ENCODE results near the gene DUSP18. TPM values are rescaled to one million over a fixed set of nuclear protein-coding genes. Genes with fewer than 3 reads are reported as not detected.
A peak's percentile ranks its signal among the peaks of the same experiment; 100 is the strongest.

The DUSP18 gene
- total and polyA plus RNA-seq, 9 of the 15 experiments (the other 6 are each of a cell fraction or from before 2014, with no cell fraction given) = 1.00 to 3.7 (median 1.5) TPM

DNA sequence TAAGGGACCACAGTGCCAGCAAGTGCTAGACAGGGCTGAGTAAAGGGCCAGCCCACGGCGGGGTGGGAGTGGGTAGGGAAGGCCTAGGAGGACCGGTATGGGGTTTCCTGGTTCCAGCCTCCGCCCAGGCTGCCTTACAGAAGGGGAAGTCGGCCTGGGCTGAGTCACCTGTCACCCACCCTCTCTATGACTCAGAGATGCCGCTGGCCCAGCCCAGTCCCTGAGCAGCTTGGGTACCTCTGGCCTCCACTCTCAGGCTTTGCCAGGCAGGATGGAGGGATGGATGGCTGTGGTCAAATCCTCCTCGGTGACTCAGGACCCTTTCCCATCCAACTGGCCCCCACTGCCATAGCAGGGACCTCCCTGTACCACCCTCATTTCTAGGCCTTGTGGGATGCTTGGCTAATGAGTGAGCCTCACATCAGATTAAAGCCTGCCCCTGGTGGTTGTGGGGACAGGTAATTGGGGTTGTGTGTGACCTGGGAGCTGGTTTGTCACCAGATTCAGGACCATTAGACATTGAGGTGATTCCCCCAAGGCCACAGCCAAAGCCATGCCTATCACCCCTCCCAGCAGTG lies 18.2 kb downstream of the DUSP18 start (continued):
- TF ChIP-seq, protein P1, sequence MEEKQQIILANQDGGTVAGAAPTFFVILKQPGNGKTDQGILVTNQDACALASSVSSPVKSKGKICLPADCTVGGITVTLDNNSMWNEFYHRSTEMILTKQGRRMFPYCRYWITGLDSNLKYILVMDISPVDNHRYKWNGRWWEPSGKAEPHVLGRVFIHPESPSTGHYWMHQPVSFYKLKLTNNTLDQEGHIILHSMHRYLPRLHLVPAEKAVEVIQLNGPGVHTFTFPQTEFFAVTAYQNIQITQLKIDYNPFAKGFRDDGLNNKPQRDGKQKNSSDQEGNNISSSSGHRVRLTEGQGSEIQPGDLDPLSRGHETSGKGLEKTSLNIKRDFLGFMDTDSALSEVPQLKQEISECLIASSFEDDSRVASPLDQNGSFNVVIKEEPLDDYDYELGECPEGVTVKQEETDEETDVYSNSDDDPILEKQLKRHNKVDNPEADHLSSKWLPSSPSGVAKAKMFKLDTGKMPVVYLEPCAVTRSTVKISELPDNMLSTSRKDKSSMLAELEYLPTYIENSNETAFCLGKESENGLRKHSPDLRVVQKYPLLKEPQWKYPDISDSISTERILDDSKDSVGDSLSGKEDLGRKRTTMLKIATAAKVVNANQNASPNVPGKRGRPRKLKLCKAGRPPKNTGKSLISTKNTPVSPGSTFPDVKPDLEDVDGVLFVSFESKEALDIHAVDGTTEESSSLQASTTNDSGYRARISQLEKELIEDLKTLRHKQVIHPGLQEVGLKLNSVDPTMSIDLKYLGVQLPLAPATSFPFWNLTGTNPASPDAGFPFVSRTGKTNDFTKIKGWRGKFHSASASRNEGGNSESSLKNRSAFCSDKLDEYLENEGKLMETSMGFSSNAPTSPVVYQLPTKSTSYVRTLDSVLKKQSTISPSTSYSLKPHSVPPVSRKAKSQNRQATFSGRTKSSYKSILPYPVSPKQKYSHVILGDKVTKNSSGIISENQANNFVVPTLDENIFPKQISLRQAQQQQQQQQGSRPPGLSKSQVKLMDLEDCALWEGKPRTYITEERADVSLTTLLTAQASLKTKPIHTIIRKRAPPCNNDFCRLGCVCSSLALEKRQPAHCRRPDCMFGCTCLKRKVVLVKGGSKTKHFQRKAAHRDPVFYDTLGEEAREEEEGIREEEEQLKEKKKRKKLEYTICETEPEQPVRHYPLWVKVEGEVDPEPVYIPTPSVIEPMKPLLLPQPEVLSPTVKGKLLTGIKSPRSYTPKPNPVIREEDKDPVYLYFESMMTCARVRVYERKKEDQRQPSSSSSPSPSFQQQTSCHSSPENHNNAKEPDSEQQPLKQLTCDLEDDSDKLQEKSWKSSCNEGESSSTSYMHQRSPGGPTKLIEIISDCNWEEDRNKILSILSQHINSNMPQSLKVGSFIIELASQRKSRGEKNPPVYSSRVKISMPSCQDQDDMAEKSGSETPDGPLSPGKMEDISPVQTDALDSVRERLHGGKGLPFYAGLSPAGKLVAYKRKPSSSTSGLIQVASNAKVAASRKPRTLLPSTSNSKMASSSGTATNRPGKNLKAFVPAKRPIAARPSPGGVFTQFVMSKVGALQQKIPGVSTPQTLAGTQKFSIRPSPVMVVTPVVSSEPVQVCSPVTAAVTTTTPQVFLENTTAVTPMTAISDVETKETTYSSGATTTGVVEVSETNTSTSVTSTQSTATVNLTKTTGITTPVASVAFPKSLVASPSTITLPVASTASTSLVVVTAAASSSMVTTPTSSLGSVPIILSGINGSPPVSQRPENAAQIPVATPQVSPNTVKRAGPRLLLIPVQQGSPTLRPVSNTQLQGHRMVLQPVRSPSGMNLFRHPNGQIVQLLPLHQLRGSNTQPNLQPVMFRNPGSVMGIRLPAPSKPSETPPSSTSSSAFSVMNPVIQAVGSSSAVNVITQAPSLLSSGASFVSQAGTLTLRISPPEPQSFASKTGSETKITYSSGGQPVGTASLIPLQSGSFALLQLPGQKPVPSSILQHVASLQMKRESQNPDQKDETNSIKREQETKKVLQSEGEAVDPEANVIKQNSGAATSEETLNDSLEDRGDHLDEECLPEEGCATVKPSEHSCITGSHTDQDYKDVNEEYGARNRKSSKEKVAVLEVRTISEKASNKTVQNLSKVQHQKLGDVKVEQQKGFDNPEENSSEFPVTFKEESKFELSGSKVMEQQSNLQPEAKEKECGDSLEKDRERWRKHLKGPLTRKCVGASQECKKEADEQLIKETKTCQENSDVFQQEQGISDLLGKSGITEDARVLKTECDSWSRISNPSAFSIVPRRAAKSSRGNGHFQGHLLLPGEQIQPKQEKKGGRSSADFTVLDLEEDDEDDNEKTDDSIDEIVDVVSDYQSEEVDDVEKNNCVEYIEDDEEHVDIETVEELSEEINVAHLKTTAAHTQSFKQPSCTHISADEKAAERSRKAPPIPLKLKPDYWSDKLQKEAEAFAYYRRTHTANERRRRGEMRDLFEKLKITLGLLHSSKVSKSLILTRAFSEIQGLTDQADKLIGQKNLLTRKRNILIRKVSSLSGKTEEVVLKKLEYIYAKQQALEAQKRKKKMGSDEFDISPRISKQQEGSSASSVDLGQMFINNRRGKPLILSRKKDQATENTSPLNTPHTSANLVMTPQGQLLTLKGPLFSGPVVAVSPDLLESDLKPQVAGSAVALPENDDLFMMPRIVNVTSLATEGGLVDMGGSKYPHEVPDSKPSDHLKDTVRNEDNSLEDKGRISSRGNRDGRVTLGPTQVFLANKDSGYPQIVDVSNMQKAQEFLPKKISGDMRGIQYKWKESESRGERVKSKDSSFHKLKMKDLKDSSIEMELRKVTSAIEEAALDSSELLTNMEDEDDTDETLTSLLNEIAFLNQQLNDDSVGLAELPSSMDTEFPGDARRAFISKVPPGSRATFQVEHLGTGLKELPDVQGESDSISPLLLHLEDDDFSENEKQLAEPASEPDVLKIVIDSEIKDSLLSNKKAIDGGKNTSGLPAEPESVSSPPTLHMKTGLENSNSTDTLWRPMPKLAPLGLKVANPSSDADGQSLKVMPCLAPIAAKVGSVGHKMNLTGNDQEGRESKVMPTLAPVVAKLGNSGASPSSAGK (IDR thresholded peaks at IDR 0.05) = no peak
- no peak for TF ChIP-seq ZNF133 (CRISPR knock-in tag; IDR thresholded peaks at IDR 0.05)
- TF ChIP-seq, protein P2, sequence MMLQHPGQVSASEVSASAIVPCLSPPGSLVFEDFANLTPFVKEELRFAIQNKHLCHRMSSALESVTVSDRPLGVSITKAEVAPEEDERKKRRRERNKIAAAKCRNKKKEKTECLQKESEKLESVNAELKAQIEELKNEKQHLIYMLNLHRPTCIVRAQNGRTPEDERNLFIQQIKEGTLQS (IDR thresholded peaks at IDR 0.05) = peak; percentile 91
- TF ChIP-seq, protein P2 (CRISPR knock-in tag; conservative IDR thresholded peaks at IDR 0.05) = 0 out of 2 replicates have a peak, but pooled peaks have one; percentile 35
- TF ChIP-seq, protein P3, sequence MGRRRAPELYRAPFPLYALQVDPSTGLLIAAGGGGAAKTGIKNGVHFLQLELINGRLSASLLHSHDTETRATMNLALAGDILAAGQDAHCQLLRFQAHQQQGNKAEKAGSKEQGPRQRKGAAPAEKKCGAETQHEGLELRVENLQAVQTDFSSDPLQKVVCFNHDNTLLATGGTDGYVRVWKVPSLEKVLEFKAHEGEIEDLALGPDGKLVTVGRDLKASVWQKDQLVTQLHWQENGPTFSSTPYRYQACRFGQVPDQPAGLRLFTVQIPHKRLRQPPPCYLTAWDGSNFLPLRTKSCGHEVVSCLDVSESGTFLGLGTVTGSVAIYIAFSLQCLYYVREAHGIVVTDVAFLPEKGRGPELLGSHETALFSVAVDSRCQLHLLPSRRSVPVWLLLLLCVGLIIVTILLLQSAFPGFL (CRISPR knock-in tag; IDR thresholded peaks at IDR 0.05) = no peak
- no peak for TF ChIP-seq TARDBP (IDR thresholded peaks at IDR 0.05)
- TF ChIP-seq NFIC (IDR thresholded peaks at IDR 0.05) = no peak
- no peak for TF ChIP-seq ETV6 (IDR thresholded peaks at IDR 0.05; ENCODE audit: borderline replicate concordance in 1 of 2, low read depth in 2 of 2, low read length in 1 of 2)
- TF ChIP-seq ETV6 (CRISPR knock-in tag; IDR thresholded peaks at IDR 0.05; ENCODE audit: borderline replicate concordance) = no peak
- no peak for TF ChIP-seq DIDO1 (tag; IDR thresholded peaks at IDR 0.05; ENCODE audit: low read depth)
- no peak for TF ChIP-seq DNMT1 (IDR thresholded peaks at IDR 0.05)
- no peak for TF ChIP-seq NFYB (IDR thresholded peaks at IDR 0.05; ENCODE audit: extremely low read depth, insufficient read length)
- no peak for TF ChIP-seq ZBTB17 (CRISPR knock-in tag; IDR thresholded peaks at IDR 0.05)
- TF ChIP-seq KLF1 (tag; IDR thresholded peaks at IDR 0.05) = no peak
- no peak for TF ChIP-seq ZNF76 (CRISPR knock-in tag; IDR thresholded peaks at IDR 0.05; ENCODE audit: borderline replicate concordance)
- TF ChIP-seq MIER1 (IDR thresholded peaks at IDR 0.05; ENCODE audit: low read depth) = no peak
- TF ChIP-seq TAF7 (tag; IDR thresholded peaks at IDR 0.05) = no peak

Data from K562 (cell line).